GM19455 (cell line): ENCODE measurements around the gene STXBP6.
"Not testable (repeated sequence)": the region's sequence is repeated elsewhere in the genome, so short reads cannot be mapped to it uniquely, and the experiment has no call there.

Experiments
- ATAC-seq: cut with Tn5 transposase; IDR thresholded peaks from one replicate; pipeline ENCODE4 v1.9.1; 2021; ENCODE audit not compliant: unreplicated experiment

STXBP6 gene

DNA sequence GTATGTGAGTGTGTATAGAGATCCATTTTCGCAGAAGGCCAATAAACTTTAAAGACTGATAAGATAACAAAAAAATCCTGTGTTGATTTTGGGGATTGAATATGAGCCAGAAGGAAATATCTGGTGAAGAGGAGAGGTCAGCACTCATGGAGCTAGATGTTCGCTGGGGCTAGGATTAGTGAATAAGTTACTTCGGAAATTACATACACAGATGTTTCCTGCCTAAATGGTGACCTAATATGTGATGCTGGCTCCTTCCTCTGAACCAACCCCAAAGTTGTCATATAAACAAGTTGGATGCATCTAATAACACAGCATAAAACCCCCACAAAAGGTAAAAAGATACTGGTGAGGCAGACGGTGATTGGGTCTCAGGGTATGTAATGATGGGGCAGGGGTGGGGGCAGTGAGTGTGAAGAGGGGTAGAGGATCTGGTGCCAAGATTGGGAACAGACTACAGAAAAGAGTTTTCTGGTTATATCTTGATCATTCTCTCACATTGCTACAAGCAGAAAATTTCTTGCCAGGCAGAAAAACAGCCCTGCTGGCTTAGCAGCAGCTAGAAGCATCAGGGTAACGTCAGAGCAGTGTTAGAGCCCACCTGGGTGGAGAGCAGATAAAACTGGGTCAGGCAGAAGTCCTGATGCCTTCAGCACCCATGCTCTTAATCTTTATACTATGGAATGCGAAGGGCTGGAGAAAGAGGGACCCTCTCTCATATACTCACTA lies 275.6 kb downstream of the STXBP6 start:
- ATAC-seq, result no peak

DNA sequence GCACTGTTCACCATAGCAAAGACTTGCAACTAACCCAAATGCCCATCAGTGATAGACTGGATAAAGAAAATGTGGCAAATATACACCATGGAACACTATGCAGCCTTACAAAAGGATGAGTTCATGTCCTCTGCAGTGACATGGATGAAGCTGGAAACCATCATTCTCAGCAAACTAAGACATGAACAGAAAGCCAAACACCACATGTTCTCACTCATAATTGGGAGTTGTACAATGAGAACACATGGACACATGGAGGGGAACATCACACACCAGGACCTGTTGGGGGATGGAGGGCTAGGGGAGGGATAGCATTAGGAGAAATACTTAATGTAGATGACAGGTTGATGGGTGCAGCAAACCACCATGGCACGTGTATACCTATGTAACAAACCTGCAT lies 276.4 kb downstream of the STXBP6 start:
- ATAC-seq, result not testable (repeated sequence)

DNA sequence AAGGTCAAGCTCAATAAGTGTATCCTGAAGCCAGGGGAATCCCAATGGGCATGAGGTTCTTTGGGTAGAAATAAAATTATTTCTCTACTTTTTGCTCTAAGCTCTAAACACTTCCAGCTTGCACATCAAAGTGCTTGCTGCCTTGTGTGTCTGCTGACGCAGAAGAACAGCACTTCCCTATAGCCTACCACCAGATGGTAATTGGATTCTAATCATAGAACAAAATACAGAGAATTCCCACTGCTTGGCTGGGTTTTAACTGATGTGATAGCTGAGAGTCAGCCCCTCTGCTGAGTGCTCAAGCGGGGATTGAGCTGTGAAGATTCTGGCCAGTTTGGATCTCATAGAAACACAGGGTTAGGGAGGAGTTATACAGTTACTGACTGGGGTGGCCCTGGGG lies 283.5 kb downstream of the STXBP6 start:
- no peak for ATAC-seq

DNA sequence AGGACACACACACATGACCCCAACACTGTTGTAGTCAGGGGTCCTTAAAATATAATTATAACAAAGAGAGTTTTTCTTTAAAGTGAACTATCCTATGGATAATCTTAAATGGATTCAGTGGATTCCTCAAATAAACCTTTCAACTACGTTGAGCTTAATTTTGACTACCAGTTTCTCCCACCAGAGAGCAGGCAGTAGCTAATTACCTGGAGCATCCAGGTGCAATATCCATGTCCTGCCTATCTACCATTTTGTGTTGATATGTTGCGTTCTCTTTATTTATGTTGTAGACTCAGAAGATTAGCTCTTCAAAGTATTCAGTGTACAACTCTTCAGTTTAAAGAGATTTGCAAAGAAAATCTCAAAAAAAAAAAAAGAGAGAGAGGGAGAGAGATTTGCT lies 288.8 kb downstream of the STXBP6 start:
- ATAC-seq, result no peak
